SK-N-SH treated with all-trans-retinoic acid at 6 μM for 48 hours (cell line): Measurements from ENCODE around the gene FAM78B.

Experiments used
- ARNTL ChIP-seq: fragments of 450-650 bp; formaldehyde crosslinking; IDR thresholded peaks from 2 replicates; pipeline ENCODE4 v1.5.0; 2020; ENCODE audit warnings: low read depth, mild to moderate bottlenecking, moderate library complexity, borderline replicate concordance
- ESRRG ChIP-seq: fragments of 250-450 bp; sonication (Bioruptor Pico); IDR thresholded peaks from 2 replicates; pipeline ENCODE4 v1.6.1; 2021; ENCODE audit warnings: mild to moderate bottlenecking
- OSR1 ChIP-seq: fragments of 250-450 bp; sonication (Bioruptor Pico); IDR thresholded peaks from 2 replicates; pipeline ENCODE4 v1.8.0; 2022; ENCODE audit warnings: moderate library complexity, mild to moderate bottlenecking, inconsistent platforms
- PATZ1 ChIP-seq: fragments of 250-450 bp; sonication (Bioruptor Pico); IDR thresholded peaks from 2 replicates; pipeline ENCODE4 v1.8.0; 2020; ENCODE audit warnings: mild to moderate bottlenecking, moderate library complexity, borderline replicate concordance
- POU6F1 ChIP-seq: fragments of 250-450 bp; sonication (Bioruptor Pico); IDR thresholded peaks from 2 replicates; pipeline ENCODE4 v1.8.0; 2021; ENCODE audit warnings: low read depth, mild to moderate bottlenecking, moderate library complexity, borderline replicate concordance
- PPARA ChIP-seq: fragments of 250-450 bp; sonication (Bioruptor Pico); IDR thresholded peaks from 2 replicates; pipeline ENCODE4 v1.5.0; 2020; ENCODE audit warnings: mild to moderate bottlenecking, borderline replicate concordance
- RARB ChIP-seq: fragments of 250-450 bp; sonication (Bioruptor Pico); IDR thresholded peaks from 2 replicates; pipeline ENCODE4 v1.8.0; 2021; ENCODE audit warnings: mild to moderate bottlenecking, moderate library complexity
- TOX ChIP-seq: fragments of 250-450 bp; sonication (Bioruptor Pico); IDR thresholded peaks from 2 replicates; pipeline ENCODE4 v1.8.0; 2021; ENCODE audit warnings: mild to moderate bottlenecking, moderate library complexity, borderline replicate concordance
- ZFP3 ChIP-seq: fragments of 250-450 bp; sonication (Bioruptor Pico); IDR thresholded peaks from 2 replicates; pipeline ENCODE4 v1.5.0; 2020; ENCODE audit warnings: mild to moderate bottlenecking, moderate library complexity
- ZFP30 ChIP-seq: fragments of 450-650 bp; formaldehyde crosslinking; IDR thresholded peaks from 2 replicates; pipeline ENCODE4 v1.5.0; 2022; ENCODE audit warnings: mild to moderate bottlenecking, moderate library complexity
- ZNF8 ChIP-seq: fragments of 450-650 bp; formaldehyde crosslinking; IDR thresholded peaks from 2 replicates; pipeline ENCODE4 v1.5.0; 2020; ENCODE audit warnings: mild to moderate bottlenecking, moderate library complexity

GRCh38 chr1:166082601-166083000 lies 84.2 kb downstream of the FAM78B start:
- TF ChIP-seq PATZ1: no peak
- no peak for TF ChIP-seq ESRRG (CRISPR knock-in tag)
- no peak for TF ChIP-seq PPARA
- TF ChIP-seq ZFP30 (CRISPR knock-in tag): no peak
- TF ChIP-seq ZFP3 (CRISPR knock-in tag): no peak
- TF ChIP-seq POU6F1 (CRISPR knock-in tag): no peak
- no peak for TF ChIP-seq TOX (CRISPR knock-in tag)
- no peak for TF ChIP-seq ZNF8
- TF ChIP-seq RARB: no peak
- no peak for TF ChIP-seq ARNTL (CRISPR knock-in tag)
- no peak for TF ChIP-seq OSR1
